Tibial nerve (tissue), 4 donors: ENCODE measurements around the gene UBALD1.

Experiments used
- EP300 ChIP-seq, 2 donors: sonication (generic); formaldehyde crosslinking; IDR thresholded peaks; one replicate each; pipeline ENCODE4 v1.6.1; 2017; ENCODE audit warnings: antibody characterized with exemption in 2 of 2, mild to moderate bottlenecking in 1 of 2
- POLR2A ChIP-seq, 2 donors: fragments of 450-650 bp; IDR thresholded peaks; one replicate each; pipeline ENCODE4 v1.6.1; 2017; ENCODE audit warnings: antibody characterized with exemption in 2 of 2, mild to moderate bottlenecking in 2 of 2, moderate library complexity in 2 of 2
- TF ChIP-seq, protein P1 (sequence below), 5 experiments: fragments of 200-600 bp in 3 of 5; fragments of 450-650 bp in 2 of 5; sonication (generic) in 3 of 5; IDR thresholded peaks; one replicate each; pipeline ENCODE4 v1.5.1; 2016 to 2019; ENCODE audit warnings: antibody characterized with exemption in 5 of 5, mild to moderate bottlenecking in 3 of 5, moderate library complexity in 2 of 5

DNA sequence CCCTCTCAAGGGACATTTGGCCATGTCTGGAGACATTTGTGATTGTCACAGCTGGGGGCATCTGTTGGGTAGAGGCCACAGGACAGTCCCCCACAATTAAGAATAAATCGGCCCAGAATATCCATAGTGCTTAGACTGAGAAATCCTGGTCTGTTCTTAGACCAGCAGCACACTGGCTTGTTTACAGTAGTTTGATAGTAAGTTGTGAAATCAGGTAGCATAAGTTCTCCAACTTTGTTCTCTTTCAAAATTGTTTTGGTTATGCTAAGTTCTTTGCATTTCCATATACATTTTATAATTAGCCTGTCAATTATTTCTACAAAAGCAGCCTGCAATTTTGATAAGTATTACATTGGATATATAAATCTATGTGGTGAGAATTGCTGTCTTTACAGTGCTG lies 16.8 kb upstream of the UBALD1 start:
- TF ChIP-seq, protein P1, sequence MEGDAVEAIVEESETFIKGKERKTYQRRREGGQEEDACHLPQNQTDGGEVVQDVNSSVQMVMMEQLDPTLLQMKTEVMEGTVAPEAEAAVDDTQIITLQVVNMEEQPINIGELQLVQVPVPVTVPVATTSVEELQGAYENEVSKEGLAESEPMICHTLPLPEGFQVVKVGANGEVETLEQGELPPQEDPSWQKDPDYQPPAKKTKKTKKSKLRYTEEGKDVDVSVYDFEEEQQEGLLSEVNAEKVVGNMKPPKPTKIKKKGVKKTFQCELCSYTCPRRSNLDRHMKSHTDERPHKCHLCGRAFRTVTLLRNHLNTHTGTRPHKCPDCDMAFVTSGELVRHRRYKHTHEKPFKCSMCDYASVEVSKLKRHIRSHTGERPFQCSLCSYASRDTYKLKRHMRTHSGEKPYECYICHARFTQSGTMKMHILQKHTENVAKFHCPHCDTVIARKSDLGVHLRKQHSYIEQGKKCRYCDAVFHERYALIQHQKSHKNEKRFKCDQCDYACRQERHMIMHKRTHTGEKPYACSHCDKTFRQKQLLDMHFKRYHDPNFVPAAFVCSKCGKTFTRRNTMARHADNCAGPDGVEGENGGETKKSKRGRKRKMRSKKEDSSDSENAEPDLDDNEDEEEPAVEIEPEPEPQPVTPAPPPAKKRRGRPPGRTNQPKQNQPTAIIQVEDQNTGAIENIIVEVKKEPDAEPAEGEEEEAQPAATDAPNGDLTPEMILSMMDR (IDR thresholded peaks at IDR 0.05) = no peak
- TF ChIP-seq EP300 (IDR thresholded peaks at IDR 0.05) = no peak
- no peak for TF ChIP-seq POLR2A (IDR thresholded peaks at IDR 0.05)
